NCI-H774 (cell line): ENCODE measurements around the gene VPS13A.

Experiments used
- DNase-seq: peaks from one replicate; lab custom pipeline; 2025; lab: John Stamatoyannopoulos, UW

VPS13A gene

GRCh38 chr9:77460938-77461337, 283.6 kb downstream of the VPS13A start:
- no peak for DNase-seq

GRCh38 chr9:77462066-77462465, 284.7 kb downstream of the VPS13A start:
- DNase-seq = no peak

GRCh38 chr9:77463151-77463550, 285.8 kb downstream of the VPS13A start:
- DNase-seq = no peak

GRCh38 chr9:77464661-77465060, 287.3 kb downstream of the VPS13A start:
- no peak for DNase-seq

GRCh38 chr9:77469515-77470231, 292.3 kb downstream of the VPS13A start:
- DNase-seq = no peak
